GM18517 (cell line): ENCODE measurements around the gene CCDC182.

ENCODE experiments used
- ATAC-seq: cut with Tn5 transposase; IDR thresholded peaks from one replicate; pipeline ENCODE4 v1.9.1; 2021; ENCODE audit warnings: mild to moderate bottlenecking, moderate library complexity; ENCODE audit not compliant: unreplicated experiment

The CCDC182 gene

GRCh38 chr17:57757735-57758134 is 12.6 kb upstream of the CCDC182 start:
- no peak for ATAC-seq

DNA sequence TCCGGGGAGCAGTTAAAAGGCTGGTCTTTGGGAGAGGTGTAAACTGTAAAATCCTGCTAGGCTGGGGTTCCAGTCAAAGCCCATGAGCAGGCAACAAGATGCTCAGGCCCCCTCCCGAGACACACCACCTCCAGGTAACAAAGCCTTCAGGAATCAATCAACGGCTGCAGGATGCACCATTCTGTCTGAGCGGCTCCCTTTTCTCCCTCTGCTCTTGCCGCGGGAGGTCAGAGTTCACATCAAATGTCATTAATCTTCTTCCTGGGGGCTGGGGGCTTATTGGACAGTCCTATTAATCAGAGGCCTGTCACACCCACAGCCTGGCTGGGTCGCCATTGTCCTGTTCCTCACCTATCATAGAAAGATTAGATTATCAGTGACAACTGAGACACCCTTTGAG is 11.9 kb upstream of the CCDC182 start:
- no peak for ATAC-seq

DNA sequence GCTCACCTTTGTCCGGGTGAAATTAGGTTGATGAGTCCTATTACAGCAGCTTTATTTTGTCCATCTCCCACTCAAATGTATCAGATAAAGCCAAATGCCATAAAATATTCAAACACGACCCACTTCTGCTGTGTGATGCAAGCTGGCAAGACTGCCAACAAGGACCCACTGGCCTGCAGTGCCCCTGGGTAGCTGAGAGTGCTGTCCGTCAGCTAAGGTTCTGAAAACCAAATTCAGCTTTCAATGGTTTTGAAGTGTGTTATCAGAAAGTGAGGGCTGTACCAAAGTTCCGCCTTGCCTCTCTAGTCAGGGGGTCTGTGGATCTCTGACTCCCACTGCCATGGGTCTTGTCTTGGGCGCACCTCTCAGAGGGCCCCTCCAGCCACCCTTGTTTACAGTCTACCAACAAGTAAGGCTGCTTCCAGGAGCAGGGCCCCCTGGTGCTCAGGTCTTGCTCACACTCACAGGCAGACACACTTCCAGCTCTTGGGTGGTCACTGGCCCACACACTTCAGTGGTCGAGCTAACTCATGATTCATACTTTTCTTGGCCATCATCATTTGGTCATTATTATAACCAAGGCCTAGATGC is 10.5 kb upstream of the CCDC182 start:
- no peak for ATAC-seq

- ATAC-seq, result no peak
Observed at GRCh38 chr17:57752031-57752905, 7.2 kb upstream of the CCDC182 start.

- ATAC-seq, result no peak
Observed at GRCh38 chr17:57751348-57751971, 6.4 kb upstream of the CCDC182 start.

GRCh38 chr17:57750895-57751294 is 5.8 kb upstream of the CCDC182 start:
- ATAC-seq, result no peak

- no peak for ATAC-seq
Observed at GRCh38 chr17:57750109-57750871, 5.2 kb upstream of the CCDC182 start.

DNA sequence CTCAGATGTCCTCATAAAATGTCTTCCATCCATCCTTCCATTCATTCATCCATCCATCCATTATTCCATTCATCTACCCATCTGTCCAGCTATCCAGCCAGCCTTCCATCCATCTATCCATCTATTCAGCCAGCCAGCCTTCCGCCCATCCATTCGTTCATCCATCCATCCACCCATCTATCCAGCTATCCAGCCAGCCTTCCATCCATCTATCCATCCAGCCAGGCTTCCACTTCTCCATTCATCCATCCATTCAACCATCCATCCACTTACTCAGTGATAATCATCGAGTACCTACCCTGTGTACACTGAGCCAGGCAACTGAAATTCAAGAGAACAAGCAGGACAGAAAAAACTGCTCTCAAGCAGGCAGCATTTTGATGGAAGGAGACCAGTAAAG is 4.6 kb upstream of the CCDC182 start:
- no peak for ATAC-seq

DNA sequence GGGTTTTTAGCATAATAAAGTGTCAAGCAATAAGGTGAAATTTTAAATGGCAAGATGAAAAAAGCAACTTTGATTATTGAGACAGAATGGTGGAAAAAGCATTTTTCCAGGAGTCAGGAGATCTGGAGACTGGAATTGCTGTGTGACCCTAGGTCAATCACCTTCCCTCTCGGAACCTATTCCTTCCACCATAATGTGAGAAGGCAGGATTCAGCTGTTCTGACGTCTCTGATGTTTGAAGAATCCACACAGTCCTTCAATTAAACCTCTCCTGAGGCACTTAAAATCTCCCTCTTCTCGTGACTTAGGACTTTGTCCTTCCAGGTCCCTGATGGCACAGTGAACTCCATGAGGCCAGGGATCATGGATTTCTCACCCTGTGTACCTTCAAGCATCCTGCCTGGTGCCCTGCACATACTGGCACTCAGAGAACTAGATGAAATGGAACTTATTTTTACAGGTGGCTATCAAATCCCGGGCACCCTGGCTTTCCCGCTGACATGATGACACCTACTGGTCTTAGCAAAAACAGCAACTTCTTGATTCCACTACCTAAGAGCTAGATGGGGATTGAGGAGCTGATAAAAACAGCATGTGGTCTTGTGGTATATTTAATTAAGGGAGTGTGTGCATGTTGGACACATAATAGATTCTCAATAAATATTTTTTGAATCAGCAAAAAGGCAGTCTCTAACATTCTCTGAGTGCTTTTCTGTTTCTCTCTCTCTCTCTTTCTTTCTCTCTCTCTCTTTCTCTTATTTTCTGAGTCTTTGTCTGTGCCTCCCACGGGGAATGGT is 2.3 kb upstream of the CCDC182 start:
- ATAC-seq, result no peak

DNA sequence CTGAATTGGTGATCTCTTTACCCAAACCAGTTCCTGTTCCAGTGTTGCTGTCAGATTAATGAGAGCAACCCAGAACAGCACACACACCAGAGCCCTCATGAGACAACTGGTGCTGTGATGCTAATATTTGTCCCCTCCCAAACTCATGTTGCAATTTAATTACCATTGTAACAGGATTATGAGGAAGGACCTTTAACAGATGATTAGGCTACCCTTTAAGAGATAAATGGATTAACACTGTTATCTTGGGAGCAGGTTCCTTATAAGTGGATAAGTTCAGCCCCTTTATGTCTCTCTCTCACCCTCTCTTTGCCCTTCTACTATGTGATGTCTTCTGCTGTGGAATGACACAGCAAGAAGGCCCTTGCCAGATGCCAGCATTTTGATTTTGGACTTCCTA is 1.1 kb upstream of the CCDC182 start:
- ATAC-seq, result no peak

DNA sequence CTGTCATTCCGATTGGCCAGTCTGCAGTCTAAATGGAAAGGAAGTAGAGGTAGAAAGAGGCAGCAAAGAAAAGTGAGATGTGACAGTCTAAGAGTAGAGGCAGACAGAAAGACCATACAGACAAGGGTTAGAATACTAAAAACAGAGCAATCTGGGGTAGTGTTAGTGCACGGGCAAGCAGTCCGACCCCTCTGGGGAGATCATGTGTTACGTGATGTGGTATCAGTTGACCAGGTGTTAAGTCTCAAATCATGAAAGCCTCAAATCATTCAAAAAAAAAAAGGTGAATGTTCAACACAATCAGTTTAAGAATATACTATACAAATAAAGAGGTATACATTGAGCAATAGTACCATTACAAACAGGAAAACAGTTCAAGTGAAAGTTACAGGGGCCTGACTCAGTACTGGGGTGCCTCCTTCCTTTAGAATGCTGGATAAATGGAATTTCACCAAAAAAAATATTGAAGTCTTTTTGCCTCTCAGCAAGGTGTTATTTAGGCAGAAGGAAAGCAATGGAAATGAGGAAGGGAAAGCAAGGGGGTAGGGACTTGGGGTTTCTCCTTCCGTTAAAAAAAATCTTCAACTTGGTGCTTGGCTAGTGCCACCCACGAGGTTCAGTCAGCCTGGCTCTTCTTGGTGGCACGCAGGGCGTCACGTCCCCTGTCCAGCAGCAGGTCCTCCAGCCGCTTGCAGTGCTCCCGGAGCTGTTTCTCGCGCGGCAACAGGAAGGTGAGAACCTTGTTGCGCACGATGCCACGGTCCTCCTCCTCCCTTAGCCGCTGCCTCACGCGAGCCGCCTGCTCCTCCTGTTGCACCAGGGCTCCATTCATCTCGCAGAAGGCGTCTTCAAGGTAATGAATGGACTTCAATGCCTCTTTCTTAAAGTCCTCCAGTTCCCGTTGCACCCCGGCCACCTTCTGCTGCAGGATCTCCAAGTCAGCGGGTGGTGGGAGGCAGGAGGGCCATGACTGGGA is 616 bp downstream of the CCDC182 start:
- ATAC-seq, result no peak

- no peak for ATAC-seq
Observed at GRCh38 chr17:57740235-57740528, 4.9 kb downstream of the CCDC182 start.

- ATAC-seq, result no peak
Observed at GRCh38 chr17:57739402-57740234, 5.5 kb downstream of the CCDC182 start.

DNA sequence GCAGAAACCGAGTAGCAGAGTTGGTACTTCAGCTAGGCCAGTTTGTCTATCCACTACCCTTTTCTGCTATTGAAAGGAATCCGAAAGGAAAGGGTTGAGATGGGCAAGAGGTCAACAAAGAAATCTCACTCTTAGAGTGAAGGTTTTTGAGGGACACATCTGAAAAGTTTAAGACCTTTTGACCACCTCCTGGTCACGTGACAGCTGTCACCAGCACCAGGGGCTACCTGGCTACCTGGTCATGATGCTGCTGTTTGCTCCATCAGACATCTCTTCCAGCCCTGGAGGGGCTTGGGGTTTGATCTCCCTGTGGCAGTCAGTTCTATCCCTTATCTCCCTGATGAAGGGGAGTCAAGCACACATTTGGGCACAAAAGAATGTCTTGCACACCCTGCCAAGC is 7.6 kb downstream of the CCDC182 start:
- no peak for ATAC-seq

DNA sequence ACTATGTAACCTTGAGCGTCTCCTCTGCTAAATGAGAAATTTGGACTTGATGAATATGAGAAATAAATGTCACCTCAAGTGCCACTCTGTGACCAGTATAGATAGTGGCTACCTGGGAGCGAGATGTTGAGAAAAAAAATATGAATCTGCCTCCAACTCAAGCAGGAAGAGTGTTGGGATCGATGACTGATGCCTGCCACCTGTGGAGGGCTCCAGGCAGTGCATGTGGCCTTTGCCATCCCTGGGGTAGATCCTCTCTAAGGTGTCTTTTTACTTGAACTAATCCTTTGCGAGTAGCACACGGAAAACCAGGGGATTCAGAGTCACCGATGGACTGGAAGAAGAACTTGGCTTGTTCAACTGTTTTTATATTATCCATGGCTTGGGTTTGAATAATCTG is 9.4 kb downstream of the CCDC182 start:
- no peak for ATAC-seq

- ATAC-seq, result no peak
Observed at GRCh38 chr17:57735230-57735629, 9.9 kb downstream of the CCDC182 start.

GRCh38 chr17:57733085-57733484 is 12.0 kb downstream of the CCDC182 start:
- ATAC-seq, result no peak

DNA sequence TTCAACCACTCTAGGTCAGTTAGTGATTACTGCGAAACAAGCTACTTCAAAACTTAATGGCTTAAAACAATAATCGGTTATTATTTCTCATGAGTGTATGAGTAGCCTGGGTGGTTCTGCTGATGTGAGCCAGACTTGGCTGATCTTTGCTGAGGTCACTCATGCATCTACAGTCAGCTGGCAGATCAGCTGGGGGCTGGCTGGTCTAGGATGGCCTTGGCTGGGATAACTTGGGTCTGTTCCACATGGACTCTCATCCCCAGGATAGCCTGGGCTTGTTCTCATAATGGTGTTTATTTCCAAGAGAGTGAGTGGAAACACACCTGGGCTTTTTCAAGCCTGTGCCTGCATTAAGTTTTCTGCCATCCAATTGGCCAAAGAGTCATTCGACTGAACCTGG is 13.0 kb downstream of the CCDC182 start:
- no peak for ATAC-seq
